Heart left ventricle (tissue), 16 donors: ENCODE data around the gene SYF2. TPM values are rescaled to one million over a fixed set of nuclear protein-coding genes. Genes with fewer than 3 reads are reported as not detected.
"Not testable (repeated sequence)": the region's sequence is repeated elsewhere in the genome, so short reads cannot be mapped to it uniquely, and the experiment has no call there.

Experiments
- ATAC-seq, 4 donors: fragments of 200-7000 bp; cut with Tn5 transposase; one replicate each; pipeline ENCODE4 v1.9.1; 2020 to 2022; ENCODE audit warnings: moderate library complexity in 4 of 4, mild to moderate bottlenecking in 3 of 4, moderate number of reproducible peaks in 1 of 4
- DNase-seq, 5 donors: peaks; one replicate each; pipeline ENCODE4 v3.0.0-alpha.2; 2020
- H3K27ac ChIP-seq, 12 donors: fragments of 200-600 bp; sonication (generic) in 4 of 12; one replicate each; pipeline versions ENCODE4 v1.5.0 to v1.8.0; 2016 to 2022; ENCODE audit warnings: mild to moderate bottlenecking in 2 of 12
- H3K27me3 ChIP-seq, 9 donors: fragments of 200-600 bp; sonication (generic) in 2 of 9; one replicate each; pipeline versions ENCODE4 v1.5.1 to v1.8.0; 2016 to 2022; ENCODE audit warnings: mild to moderate bottlenecking in 3 of 9
- H3K36me3 ChIP-seq, 9 donors: fragments of 200-600 bp; sonication (generic) in 2 of 9; one replicate each; pipeline versions ENCODE4 v1.5.0 to v1.8.0; 2018 to 2022; ENCODE audit warnings: mild to moderate bottlenecking in 2 of 9
- H3K4me1 ChIP-seq, 12 donors: fragments of 200-600 bp; sonication (generic) in 4 of 12; one replicate each; pipeline versions ENCODE4 v1.5.0 to v1.8.0; 2016 to 2022; ENCODE audit warnings: mild to moderate bottlenecking in 3 of 12
- H3K4me3 ChIP-seq, 12 donors: fragments of 200-600 bp; sonication (generic) in 4 of 12; one replicate each; pipeline versions ENCODE4 v1.5.0 to v1.8.0; 2017 to 2022; ENCODE audit warnings: mild to moderate bottlenecking in 9 of 12, moderate library complexity in 4 of 12
- H3K9me3 ChIP-seq, 12 donors: fragments of 200-600 bp; sonication (generic) in 4 of 12; one replicate each; pipeline versions ENCODE4 v1.5.0 to v1.8.0; 2016 to 2022; ENCODE audit warnings: mild to moderate bottlenecking in 1 of 12
- CTCF ChIP-seq, 12 donors: fragments of 200-600 bp; sonication (generic) in 4 of 12; IDR thresholded peaks; one replicate each; pipeline versions ENCODE4 v1.5.0 to v1.8.0; 2018 to 2022; ENCODE audit warnings: antibody characterized with exemption in 12 of 12, mild to moderate bottlenecking in 5 of 12
- POLR2A ChIP-seq, 2 donors: fragments of 450-650 bp; IDR thresholded peaks; one replicate each; pipeline ENCODE4 v1.6.1; 2017; ENCODE audit warnings: antibody characterized with exemption in 2 of 2, mild to moderate bottlenecking in 2 of 2, moderate library complexity in 2 of 2
- WGBS, 4 donors: extraction: QIAGEN DNeasy Blood & Tissue Kit in 2 of 4; methylation state at CpG; one replicate each; pipeline versions ENCODE4 v1.1.5 to v1.1.7; 2013 to 2018; 5-methylcytosine and 5-hydroxymethylcytosine counted together
- intact Hi-C, 10 donors: fragments of 100-400 bp; cut with DNase I; formaldehyde crosslinking; loops; one replicate each; pipeline versions ENCODE4 v1.11.1 to v1.14.2; 2022
- polyA plus RNA-seq, 2 donors: library from polyadenylated mRNA; stranded (reverse); fragments of 200-250 nt; gene quantifications; one replicate each; pipeline ENCODE4 v1.2.3, GENCODE V29; 2013
- total RNA-seq, 9 donors: library from RNA; depleted of rRNA in 2 of 9; stranded (reverse); fragments of >200 nt in 2 of 9; fragmentation: NEBNext Ultra II Directional in 3 of 9; extraction: Animal tissue kit (Norgen Biotek cat#: 25700) in 3 of 9; gene quantifications; one replicate each; pipeline versions ENCODE4 v1.1.0 to v1.2.4, GENCODE V29; 2016 to 2023
- donor health status: ischemic (EF 13 %, LVEDD 7.1; RV severe dilation, severe dysfunction).
- donor health status: healthy with polysubstance abuse.
- donor health status: DM: no; HTN: yes; CAD: no.
- donor health status: DM: no; HTN: no; CAD: no.
- donor health status: ischemic (EF 25% LVEDD 6.9; RV normal size, moderate dysfunction).
- donor health status: ischemic (EF 25% LVEDD 5.7; RV mildly dilated, moderate dysfunction).
- donor health status: healthy.
- donor health status: DM: yes; HTN: yes; CAD: no.
- donor health status: ischemic (EF 35%, LVEDD 5.7; RV mildly dilated, moderate dysfunction).
- donor health status: nonischemic (EF 11% LVEDD 7.7; RV severe dilation, severe dysfunction).
- donor health status: DM: yes; HTN: yes; CAD: no.
- donor health status: PGD.
- donor health status: ischemic (EF 29% LVEDD 5.4; RV normal size, mild dysfunction).
- donor health status: nonischemic (EF 23%, LVEDD 6.1; RV moderate dilation, normal function).

Gene SYF2
- total and polyA plus RNA-seq, 11 donors = 25.0 to 60.3 (median 35.4) TPM

GRCh38 chr1:25267288-25268142 lies 35.2 kb upstream of the SYF2 start:
- H3K27me3 ChIP-seq, H3K36me3 ChIP-seq, H3K9me3 ChIP-seq, intact Hi-C loops: not testable (repeated sequence)
- WGBS, 4 donors = 0 to 1% (median 0%) methylated on average over 32 to 40 of the region's 56 CpGs; no CpG with 5 or more reads in 1 of the 4 donors
- ATAC-seq = peak; percentile 97 to 99 (median 98)
- Histone ChIP-seq H3K4me3 (peak overlapping the region in 8 of 12 donors; percentile 45 to 85 (median 60)), H3K27ac (peak overlapping the region in 9 of 12 donors; percentile 50 to 88 (median 81)), H3K4me1 (peaks cover 0 to 11% (median 0%) of the 10 kb centered on the region in 12 donors)
- DNase-seq = peak in 4 of 5 donors; percentile 73 to 94 (median 86)
- peak in 1 of 2 donors; percentile 30 for TF ChIP-seq POLR2A (IDR thresholded peaks at IDR 0.05)

GRCh38 chr1:25266554-25267287 lies 34.4 kb upstream of the SYF2 start:
- peak in 3 of 12 donors; percentile 7 to 23 (median 13) for TF ChIP-seq CTCF (IDR thresholded peaks at IDR 0.05)
- 1 to 4% (median 2%) methylated on average over 3 to 26 of the region's 45 CpGs for WGBS, 4 donors
- H3K27me3 ChIP-seq, intact Hi-C loops, H3K36me3 ChIP-seq, H3K9me3 ChIP-seq: not testable (repeated sequence)
- Histone ChIP-seq H3K27ac (peak overlapping the region in 4 of 12 donors; percentile 81 to 88 (median 86)), H3K4me1 (peaks cover 0 to 11% (median 0%) of the 10 kb centered on the region in 12 donors), H3K4me3 (peak overlapping the region in 8 of 12 donors; percentile 45 to 85 (median 58))
- ATAC-seq = peak; percentile 59 to 66 (median 59)
- peak in 3 of 5 donors; percentile 35 to 73 (median 38) for DNase-seq

- H3K9me3 ChIP-seq, intact Hi-C loops, H3K4me3 ChIP-seq, DNase-seq, ATAC-seq, H3K27me3 ChIP-seq, H3K27ac ChIP-seq, H3K36me3 ChIP-seq: not testable (repeated sequence)
- H3K4me1 ChIP-seq = peaks cover 0 to 11% (median 2%) of the 10 kb centered on the region in 12 donors
- WGBS, 4 donors = 80 to 85% (median 82%) methylated on average over 3 of the region's 3 CpGs
Observed at GRCh38 chr1:25260336-25260735, 28.0 kb upstream of the SYF2 start.

GRCh38 chr1:25259813-25260212 lies 27.5 kb upstream of the SYF2 start:
- H3K36me3 ChIP-seq, H3K9me3 ChIP-seq, H3K4me3 ChIP-seq, H3K27ac ChIP-seq, DNase-seq, H3K27me3 ChIP-seq, intact Hi-C loops: not testable (repeated sequence)
- peaks cover 0 to 11% (median 2%) of the 10 kb centered on the region in 12 donors for H3K4me1 ChIP-seq
- ATAC-seq = peak in 3 of 4 donors; percentile 28 to 63 (median 42)
- WGBS, 4 donors = 47 to 62% (median 50%) methylated on average over 5 to 7 of the region's 7 CpGs
- TF ChIP-seq CTCF (IDR thresholded peaks at IDR 0.05) = peak in 3 of 12 donors; percentile 9 to 27 (median 9)

- H3K27ac ChIP-seq = no peak overlapping the region
- H3K4me1 ChIP-seq = peaks cover 0 to 11% (median 2%) of the 10 kb centered on the region in 12 donors
- TF ChIP-seq POLR2A (IDR thresholded peaks at IDR 0.05) (no peak), CTCF (IDR thresholded peaks at IDR 0.05) (no peak)
- intact Hi-C loops = no loop called here
- DNase-seq = no peak
- no peaks in the 10 kb centered on the region for H3K27me3 ChIP-seq
- 51 to 64% (median 54%) methylated on average over 1 of the region's 1 CpG for WGBS, 4 donors
- H3K4me3 ChIP-seq = no peak overlapping the region
- ATAC-seq = no peak
- H3K9me3 ChIP-seq = no peaks in the 10 kb centered on the region
- H3K36me3 ChIP-seq = peaks cover 0 to 1% (median under 1%) of the 10 kb centered on the region in 9 donors
Observed at GRCh38 chr1:25257196-25257595, 24.9 kb upstream of the SYF2 start.
